Measurements from ENCODE around the gene KDM7A. TPM values are rescaled to one million over a fixed set of nuclear protein-coding genes. Genes with fewer than 3 reads are reported as not detected.
A peak's percentile ranks its signal among the peaks of the same experiment; 100 is the strongest.

Gene KDM7A
- polyA plus RNA-seq, 1 of the 3 experiments (the other 2 are of a cell fraction): 0.94 TPM

DNA sequence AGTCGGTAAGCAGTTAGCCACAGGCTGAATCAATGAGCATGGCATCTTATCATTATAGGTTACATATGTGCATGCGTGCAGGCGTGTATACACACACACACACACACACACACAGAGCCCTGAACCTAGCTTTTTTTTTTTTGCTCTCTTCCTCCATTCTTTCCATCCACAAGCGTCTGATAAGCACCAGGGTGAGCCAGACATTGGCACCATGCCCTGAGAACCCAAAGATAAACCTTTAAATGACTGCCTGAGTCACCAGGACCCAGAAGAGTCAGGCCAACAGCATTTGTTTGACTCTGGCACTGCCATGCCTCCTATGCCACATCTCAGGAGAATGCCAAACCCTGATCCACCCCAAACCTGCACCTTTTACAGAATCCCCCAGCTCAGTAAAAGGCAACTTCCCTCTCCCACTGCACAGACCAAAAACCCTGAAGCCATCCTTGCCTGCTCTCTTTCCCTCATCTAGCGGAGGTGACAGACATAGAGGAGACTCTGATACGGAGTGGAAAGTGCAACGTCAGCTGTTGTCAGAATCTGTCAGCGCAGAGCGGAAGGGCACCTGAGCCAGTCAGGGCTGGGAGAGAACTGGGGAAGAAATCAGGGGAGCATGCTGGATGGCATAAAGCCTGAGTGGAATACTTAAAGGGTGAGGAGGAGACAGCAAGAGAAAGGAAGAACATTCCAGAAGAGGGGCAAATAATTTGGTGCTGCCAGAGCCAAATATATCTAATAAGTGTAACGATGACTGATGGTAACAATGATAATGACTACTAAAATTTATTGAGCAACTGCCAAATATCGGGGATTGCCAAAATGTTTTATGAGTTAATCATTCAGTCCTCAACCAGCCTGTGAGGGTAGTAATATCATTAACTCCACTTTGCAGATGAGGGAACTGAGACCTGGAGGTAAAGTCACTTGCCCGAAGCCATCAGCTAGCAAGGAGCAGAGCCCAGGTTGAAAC lies 117.2 kb downstream of the KDM7A start (continued):
- TF ChIP-seq, protein P1, sequence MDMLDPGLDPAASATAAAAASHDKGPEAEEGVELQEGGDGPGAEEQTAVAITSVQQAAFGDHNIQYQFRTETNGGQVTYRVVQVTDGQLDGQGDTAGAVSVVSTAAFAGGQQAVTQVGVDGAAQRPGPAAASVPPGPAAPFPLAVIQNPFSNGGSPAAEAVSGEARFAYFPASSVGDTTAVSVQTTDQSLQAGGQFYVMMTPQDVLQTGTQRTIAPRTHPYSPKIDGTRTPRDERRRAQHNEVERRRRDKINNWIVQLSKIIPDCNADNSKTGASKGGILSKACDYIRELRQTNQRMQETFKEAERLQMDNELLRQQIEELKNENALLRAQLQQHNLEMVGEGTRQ (IDR thresholded peaks at IDR 0.05; ENCODE audit: borderline replicate concordance, low read depth, low read length): no peak
- TF ChIP-seq FOXJ3 (CRISPR knock-in tag; IDR thresholded peaks at IDR 0.05) (peak; percentile 59; the same call in 1 of the 2 replicates), JUND (IDR thresholded peaks at IDR 0.05) (peak; percentile 82), FOSL2 (IDR thresholded peaks at IDR 0.05; ENCODE audit: borderline replicate concordance, low read depth) (peak; percentile 86), SMC3 (IDR thresholded peaks at IDR 0.05; ENCODE audit: low read depth, low read length) (no peak), GABPA (IDR thresholded peaks at IDR 0.05; ENCODE audit: low read depth) (no peak), POLR2AphosphoS5 (IDR thresholded peaks at IDR 0.05; ENCODE audit: low read depth, low read length) (peak; percentile 42; the same call in 1 of the 2 replicates), NRF1 (IDR thresholded peaks at IDR 0.05; ENCODE audit: low read depth, low read length) (no peak), TCF12 (IDR thresholded peaks at IDR 0.05) (peak; percentile 67), RXRA (IDR thresholded peaks at IDR 0.05; ENCODE audit: borderline replicate concordance, low read depth) (no peak), SIN3A (IDR thresholded peaks at IDR 0.05; ENCODE audit: borderline replicate concordance, low read depth, low read length) (0 out of 2 replicates have a peak, but pooled peaks have one; percentile 34), RAD21 (IDR thresholded peaks at IDR 0.05; ENCODE audit: low read length) (no peak), TAF1 (IDR thresholded peaks at IDR 0.05; ENCODE audit: borderline replicate concordance, low read depth, low read length) (no peak)
- TF ChIP-seq, protein P2, sequence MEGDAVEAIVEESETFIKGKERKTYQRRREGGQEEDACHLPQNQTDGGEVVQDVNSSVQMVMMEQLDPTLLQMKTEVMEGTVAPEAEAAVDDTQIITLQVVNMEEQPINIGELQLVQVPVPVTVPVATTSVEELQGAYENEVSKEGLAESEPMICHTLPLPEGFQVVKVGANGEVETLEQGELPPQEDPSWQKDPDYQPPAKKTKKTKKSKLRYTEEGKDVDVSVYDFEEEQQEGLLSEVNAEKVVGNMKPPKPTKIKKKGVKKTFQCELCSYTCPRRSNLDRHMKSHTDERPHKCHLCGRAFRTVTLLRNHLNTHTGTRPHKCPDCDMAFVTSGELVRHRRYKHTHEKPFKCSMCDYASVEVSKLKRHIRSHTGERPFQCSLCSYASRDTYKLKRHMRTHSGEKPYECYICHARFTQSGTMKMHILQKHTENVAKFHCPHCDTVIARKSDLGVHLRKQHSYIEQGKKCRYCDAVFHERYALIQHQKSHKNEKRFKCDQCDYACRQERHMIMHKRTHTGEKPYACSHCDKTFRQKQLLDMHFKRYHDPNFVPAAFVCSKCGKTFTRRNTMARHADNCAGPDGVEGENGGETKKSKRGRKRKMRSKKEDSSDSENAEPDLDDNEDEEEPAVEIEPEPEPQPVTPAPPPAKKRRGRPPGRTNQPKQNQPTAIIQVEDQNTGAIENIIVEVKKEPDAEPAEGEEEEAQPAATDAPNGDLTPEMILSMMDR (IDR thresholded peaks at IDR 0.05): no peak
- TF ChIP-seq, protein P3, sequence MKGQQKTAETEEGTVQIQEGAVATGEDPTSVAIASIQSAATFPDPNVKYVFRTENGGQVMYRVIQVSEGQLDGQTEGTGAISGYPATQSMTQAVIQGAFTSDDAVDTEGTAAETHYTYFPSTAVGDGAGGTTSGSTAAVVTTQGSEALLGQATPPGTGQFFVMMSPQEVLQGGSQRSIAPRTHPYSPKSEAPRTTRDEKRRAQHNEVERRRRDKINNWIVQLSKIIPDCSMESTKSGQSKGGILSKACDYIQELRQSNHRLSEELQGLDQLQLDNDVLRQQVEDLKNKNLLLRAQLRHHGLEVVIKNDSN (IDR thresholded peaks at IDR 0.05; ENCODE audit: borderline replicate concordance, low read depth): no peak
- TF ChIP-seq, protein P4, sequence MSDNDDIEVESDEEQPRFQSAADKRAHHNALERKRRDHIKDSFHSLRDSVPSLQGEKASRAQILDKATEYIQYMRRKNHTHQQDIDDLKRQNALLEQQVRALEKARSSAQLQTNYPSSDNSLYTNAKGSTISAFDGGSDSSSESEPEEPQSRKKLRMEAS (IDR thresholded peaks at IDR 0.05; ENCODE audit: low read depth): peak; percentile 57; the same call in 1 of the 2 replicates
- TF ChIP-seq, protein P5, sequence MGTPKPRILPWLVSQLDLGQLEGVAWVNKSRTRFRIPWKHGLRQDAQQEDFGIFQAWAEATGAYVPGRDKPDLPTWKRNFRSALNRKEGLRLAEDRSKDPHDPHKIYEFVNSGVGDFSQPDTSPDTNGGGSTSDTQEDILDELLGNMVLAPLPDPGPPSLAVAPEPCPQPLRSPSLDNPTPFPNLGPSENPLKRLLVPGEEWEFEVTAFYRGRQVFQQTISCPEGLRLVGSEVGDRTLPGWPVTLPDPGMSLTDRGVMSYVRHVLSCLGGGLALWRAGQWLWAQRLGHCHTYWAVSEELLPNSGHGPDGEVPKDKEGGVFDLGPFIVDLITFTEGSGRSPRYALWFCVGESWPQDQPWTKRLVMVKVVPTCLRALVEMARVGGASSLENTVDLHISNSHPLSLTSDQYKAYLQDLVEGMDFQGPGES (IDR thresholded peaks at IDR 0.05; ENCODE audit: low read depth, low read length): no peak
